Stimulated activated CD8-positive, alpha-beta memory T cell treated with anti-CD3 and anti-CD28 coated beads, Interleukin-2, amount 100 ng/mL, for 48 hours (primary cell): Measurements from ENCODE around the gene TICAM2.

Source experiments
- DNase-seq, 2 donors: peaks; one replicate each; pipeline ENCODE4 v3.0.0-alpha.2; 2020; ENCODE audit warnings: low read depth in 2 of 2

TICAM2 gene

GRCh38 chr5:115607935-115608334 is 5.7 kb upstream of the TICAM2 start:
- DNase-seq, result no peak

GRCh38 chr5:115605436-115605835 is 3.2 kb upstream of the TICAM2 start:
- DNase-seq, result no peak

DNA sequence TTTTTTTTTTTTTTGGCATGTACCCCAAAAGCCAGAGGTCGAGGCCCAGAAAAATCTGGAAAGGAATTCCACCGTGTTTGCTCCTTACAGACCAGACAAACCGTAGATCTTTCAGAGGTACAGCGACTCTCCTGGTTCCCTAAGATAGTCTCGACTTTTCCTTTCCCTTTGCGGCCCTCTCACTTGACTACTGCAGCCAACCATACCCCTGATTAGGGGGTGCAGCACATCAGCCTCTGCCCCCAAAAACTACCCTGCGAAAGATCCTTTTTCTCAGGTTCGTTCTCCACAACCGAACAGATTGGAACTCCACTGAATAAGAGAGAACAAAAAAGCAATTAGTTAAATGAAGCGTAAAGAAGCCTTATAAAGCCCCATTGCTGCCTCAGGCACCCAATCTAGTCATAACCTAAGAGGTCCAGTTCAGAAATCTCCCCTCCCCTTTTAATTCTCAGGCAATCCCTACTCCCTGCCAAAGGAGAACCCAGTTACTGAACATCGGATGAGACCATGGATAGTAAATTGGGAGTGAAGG is 379 bp upstream of the TICAM2 start:
- no peak for DNase-seq

GRCh38 chr5:115600766-115601165 is 1.5 kb downstream of the TICAM2 start:
- no peak for DNase-seq

DNA sequence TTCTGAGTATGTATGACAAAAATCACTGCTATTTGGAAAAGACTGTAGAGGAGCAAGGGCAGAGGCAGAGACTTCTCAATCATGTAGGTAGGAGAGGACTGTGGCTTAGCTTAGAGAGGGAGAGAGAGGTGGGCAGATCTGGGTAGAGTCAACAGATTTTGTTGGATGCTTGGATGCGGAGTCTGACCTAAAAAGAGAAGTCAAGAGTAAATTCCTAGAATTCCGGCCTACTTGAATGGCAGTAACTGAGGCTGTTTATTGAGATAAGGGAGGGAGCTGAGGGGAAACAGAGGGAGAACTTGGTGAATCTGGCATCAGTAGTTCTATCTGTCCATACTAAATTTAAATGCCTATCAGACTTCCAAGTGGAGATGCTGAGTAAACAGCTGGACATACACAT is 2.4 kb downstream of the TICAM2 start:
- DNase-seq, result no peak

DNA sequence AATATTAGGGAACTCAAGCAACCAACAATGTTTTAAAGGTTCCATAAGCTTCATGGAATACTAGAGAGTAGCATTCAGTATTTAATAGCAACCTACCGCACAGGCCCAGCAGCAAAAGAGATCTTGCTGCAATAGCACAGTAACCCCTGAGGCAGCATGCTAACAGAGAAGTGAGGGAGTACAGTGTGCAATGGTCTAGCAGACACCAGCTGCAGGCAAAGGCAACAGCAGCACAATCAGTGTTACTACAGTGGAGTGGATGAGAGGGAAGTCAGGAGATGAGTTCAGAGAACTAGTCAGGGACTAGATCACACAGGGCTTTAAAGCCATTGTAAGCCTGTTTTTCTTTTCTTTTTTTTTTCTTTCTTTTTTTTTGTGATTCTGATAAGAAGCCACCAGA is 2.8 kb downstream of the TICAM2 start:
- no peak for DNase-seq

- DNase-seq, result no peak
These were observed 7.9 kb downstream of the TICAM2 start for GRCh38 chr5:115594128-115595047.

GRCh38 chr5:115589043-115589442 is 13.2 kb downstream of the TICAM2 start:
- no peak for DNase-seq

DNA sequence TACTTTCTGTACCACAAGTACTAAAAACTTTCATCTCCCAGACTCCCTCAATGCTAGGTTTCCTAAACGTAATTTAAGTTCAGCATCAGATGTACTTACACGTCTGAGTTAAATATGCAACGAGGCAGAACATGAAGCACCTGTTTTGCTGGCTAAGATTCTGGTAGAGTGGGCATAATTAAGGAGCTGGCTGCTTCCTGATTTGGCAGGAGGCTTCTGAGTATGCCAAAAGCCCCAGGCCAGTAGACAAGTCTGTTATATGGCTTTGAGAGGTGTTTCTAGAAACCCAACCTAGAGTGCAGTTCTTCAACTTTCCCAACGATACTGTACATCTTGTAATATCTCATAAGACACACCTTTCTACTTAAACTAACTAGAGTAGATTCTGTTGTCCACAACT is 13.6 kb downstream of the TICAM2 start:
- DNase-seq, result no peak

DNA sequence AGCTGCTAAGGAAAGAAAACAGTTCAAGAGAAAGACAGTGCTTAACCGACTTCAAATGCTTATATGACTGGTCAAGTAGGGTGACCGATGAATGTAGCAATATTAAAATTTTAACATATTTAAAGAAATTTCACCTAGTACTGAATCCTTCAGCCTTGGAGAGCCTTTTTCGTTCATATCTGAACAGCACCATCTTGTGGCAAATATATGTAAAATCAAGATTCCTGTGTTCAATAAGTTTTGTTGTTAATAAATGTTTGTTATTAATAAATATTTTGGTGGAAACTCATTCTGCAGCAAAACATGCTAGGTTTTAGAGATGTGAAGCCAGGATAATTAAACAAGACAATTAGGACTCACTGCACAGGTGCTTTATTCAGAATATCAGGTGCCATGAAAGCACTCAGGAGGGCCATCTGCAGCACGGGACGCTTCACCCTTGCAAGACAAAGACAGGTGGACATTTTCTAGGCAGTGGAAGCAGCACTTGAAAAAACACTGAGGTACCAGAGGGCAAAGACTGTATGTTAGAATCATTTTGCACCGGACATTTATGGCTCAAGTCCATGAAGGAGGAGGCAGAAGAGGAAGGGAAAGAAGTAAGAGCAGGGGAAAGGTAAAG is 15.6 kb downstream of the TICAM2 start:
- no peak for DNase-seq

DNA sequence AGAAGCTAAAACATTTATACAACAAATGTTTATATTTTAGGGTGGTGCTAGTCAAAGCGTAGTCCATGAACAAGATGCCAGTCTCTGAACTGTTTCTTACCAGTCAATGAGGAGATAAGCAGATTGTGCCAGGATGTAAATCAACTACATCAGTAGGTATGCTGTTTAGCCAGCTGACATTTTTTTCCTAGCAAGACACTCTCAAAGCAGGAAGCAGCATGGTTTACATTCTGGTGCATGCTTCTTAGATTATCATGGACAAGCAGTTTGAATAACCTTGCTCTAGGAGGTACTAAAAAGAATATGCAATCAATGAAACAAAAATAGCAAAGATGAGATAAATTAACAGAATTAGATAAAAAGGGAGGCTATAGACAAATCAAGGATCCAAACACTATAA is 17.0 kb downstream of the TICAM2 start:
- DNase-seq, result no peak

- no peak for DNase-seq
These were observed 17.8 kb downstream of the TICAM2 start for GRCh38 chr5:115584501-115584900.

GRCh38 chr5:115583474-115583873 is 18.8 kb downstream of the TICAM2 start:
- no peak for DNase-seq

- DNase-seq, result no peak
These were observed 21.3 kb downstream of the TICAM2 start for GRCh38 chr5:115580941-115581340.

- no peak for DNase-seq
These were observed 22.5 kb downstream of the TICAM2 start for GRCh38 chr5:115579747-115580173.

DNA sequence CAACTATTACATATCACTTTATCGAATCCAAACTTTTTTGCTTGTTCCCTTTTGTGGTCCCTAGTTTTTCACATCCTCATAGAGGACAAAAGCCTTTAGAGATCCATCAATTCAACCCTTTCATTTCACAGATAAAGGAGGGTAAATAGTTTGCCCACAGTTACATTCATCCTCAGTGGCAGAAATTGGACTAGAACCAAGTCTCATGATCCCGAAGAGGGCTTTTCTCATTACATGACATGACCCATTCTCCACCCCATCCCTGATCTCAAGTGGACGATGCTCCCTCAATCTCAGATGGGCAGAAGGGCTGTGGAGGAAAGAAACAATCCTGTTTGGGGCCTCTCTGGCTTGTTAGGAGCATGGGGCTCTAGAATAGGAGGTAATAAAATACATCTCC is 23.1 kb downstream of the TICAM2 start:
- DNase-seq, result no peak

DNA sequence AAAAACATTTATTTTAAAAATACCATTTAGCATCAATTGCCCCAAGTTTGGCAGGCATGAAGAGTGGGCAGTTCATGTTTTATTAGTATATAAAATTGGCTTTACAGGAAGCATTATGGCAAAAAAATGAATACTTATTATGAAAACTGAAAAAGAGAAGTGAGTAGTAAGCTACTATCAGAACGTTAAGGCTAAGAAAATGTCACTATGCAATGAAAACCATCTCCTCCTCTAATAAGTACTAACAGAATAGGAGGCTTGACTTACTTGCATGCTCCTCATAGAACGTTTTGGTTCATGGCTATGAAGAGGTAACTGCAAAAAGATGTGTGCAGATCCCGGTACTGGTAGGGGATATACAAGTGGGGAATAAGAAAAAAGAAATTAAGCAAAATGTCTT is 23.6 kb downstream of the TICAM2 start:
- DNase-seq, result no peak

DNA sequence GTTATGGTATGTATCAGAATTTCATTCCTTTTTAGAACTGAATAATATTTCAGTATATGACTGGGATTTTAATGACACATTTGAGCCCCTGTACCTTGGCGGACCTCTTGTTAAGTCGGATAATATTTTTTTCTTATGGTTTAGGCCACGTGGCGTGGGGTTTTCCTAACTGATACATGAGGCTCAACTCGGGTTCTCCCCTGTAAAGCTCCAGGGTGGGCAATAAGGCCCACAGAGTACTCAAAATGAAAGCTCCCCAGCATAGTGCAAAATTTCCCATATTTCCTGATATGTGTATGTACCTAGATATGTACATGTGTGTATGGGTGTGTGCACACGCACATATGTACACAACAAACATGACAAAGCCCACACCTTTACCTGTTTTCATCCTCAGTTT is 24.5 kb downstream of the TICAM2 start:
- DNase-seq, result no peak

DNA sequence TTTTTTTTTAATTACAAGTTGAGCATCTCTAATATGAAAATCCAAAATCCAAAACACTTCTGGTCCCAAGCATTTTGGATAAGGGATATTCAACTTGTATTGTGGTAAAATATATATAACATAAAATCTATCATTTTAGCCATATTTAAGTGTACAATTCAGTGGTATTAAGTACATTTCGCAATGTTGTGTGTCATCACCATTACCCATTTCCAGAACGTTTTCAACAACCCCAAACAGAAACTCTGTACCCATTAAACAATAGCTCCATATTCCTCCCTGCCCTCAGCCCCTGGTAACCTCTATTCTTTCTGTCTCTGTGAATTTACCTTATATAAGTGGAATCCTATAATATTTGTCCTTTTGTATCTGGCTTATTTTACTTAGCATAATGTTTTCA is 24.9 kb downstream of the TICAM2 start:
- DNase-seq, result no peak

DNA sequence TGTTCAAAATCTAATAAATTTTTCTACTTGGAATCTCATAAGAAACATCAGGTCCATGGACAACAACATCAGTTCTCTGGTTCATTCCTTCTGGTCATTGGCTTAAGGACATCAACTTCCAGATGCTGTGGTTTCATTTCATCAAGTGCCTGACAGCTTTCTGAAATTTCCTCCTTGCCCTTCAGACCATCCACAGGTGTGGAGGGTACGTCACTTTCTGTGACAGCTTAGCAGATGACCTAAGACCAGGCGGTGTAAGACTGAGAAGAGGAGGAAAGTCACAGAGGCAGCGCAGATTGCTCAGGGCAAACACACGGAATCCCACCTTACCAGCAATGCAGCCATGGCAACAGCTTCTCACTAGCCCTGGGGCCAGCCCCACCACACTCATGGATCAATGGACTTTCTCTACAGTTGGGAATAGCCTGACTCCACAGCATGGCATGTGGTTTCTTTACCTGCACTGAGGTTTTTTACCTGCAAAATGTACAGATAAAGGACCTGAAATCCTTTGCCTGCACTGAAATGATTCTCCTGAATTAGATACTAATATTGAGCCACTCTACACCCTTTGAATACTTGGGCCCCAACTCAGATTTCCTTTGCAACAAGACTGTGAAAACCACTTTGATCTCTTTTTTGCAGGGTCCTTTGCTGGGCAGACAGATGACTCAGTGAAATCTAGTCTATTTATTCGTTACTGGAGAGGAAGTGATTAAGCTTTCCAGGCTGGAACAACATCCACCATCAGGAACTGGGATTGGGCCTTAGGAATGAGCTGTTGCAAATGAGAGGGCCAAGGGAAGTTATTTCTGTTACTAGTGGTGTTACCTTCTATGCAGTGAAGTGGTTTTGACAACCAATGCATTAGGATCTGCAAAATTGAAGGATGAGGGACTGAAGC is 26.9 kb downstream of the TICAM2 start:
- no peak for DNase-seq

GRCh38 chr5:115573133-115573532 is 29.1 kb downstream of the TICAM2 start:
- no peak for DNase-seq

DNA sequence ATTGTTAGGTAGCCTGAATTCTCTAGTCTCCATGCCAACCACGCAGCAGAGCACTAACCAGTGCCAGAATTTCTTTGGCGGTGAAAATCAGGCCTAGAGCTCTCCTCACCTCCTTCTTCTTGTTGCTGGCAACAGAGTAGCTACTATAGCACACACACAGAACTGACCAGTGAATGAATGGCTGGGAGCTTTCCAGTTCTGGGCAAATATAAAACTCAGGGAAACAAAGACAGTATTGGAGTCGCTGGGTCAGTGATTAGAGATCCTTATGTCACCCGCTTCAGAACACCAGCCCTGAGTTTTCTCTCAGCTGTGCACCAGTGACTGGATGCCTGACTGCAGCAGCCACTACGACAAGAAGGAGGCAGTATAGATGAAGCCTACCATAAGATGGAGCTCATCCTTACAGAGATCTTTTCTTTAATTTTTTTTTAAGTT is 30.8 kb downstream of the TICAM2 start:
- no peak for DNase-seq
